RWPE1 (cell line): Measurements from ENCODE around the gene CDC26.
"Not testable (repeated sequence)": the region's sequence is repeated elsewhere in the genome, so short reads cannot be mapped to it uniquely, and the experiment has no call there.

Experiments used
- CTCF ChIA-PET: fragments of 350-600 bp; sonication (Branson Sonifier 250); formaldehyde crosslinking; extraction: SDS; loops from one replicate; lab custom pipeline; 2021; lab: Yijun Ruan, JAX
- POLR2A ChIA-PET: fragments of 400-600 bp; formaldehyde crosslinking; extraction: SDS; loops from one replicate; lab custom pipeline; 2020; ENCODE audit warnings: antibody characterized with exemption; ENCODE audit not compliant: low non-redundant PET; lab: Yijun Ruan, JAX
- DNase-seq: peaks from one replicate; pipeline ENCODE4 v3.0.0; 2012; ENCODE audit warnings: low spot score
- H3K27ac ChIP-seq: fragments of 450-650 bp; 2 replicates; pipeline ENCODE4 v1.5.1; 2017
- CTCF ChIP-seq: fragments of 450-650 bp; conservative IDR thresholded peaks from 2 replicates; pipeline ENCODE4 v1.5.1; 2017; ENCODE audit warnings: low read depth, mild to moderate bottlenecking

The CDC26 gene

GRCh38 chr9:113296796-113297558, 21.6 kb upstream of the CDC26 start:
- CTCF ChIA-PET, result interaction anchor here (0.6 to 1.1 kb wide), 5 partner anchors 11 to 361 kb away, joined by 3 to 5 read pairs (median 5); no protein-coding TSS in a partner anchor
- no peak overlapping the region for H3K27ac ChIP-seq
- POLR2A ChIA-PET, result no interaction called here
- no peak for DNase-seq
- no peak for TF ChIP-seq CTCF

- POLR2A ChIA-PET, result interaction anchor here (1.6 kb wide), 1 partner anchor 21 kb away, joined by 3 read pairs; the partner anchor contains the start of genes CDC26 and PRPF4
- CTCF ChIA-PET, H3K27ac ChIP-seq, DNase-seq: not testable (repeated sequence)
Measured at GRCh38 chr9:113296247-113296646, 20.9 kb upstream of the CDC26 start.

- ChIA-PET POLR2A (no interaction called here), CTCF (interaction anchor here (2.1 kb wide), 1 partner anchor 19 kb away, joined by 6 read pairs; the partner anchor contains the start of gene CDC26)
- peak overlapping the region; percentile 27 for H3K27ac ChIP-seq
- no peak for DNase-seq
- TF ChIP-seq CTCF, result no peak
Measured at GRCh38 chr9:113293285-113293878, 18.0 kb upstream of the CDC26 start.

DNA sequence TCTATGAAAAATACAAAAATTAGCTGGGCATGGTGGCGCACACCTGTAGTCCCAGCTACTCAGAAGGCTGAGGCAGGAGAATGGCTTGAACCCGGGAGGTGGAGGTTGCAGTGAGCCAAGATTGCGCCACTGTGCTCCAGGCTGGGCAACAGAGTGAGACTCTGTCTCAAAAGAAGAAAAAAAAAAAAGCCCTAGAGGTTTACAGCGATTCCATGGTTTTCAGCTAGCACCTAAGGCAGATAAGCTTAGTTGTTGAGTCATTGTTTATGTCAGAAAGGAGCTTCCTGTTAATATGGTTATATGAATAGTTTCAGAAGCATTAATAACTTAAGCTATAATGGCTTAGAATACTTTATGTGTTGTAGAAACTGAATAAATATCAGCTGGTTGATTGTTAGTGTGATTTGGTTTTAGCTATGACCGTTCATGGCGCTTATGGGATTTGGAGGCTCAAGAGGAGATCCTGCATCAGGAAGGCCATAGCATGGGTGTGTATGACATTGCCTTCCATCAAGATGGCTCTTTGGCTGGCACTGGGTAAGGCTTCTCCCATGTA, 14.8 kb upstream of the CDC26 start:
- CTCF ChIA-PET, result no interaction called here
- no peak for TF ChIP-seq CTCF
- no peak for DNase-seq
- POLR2A ChIA-PET, result no interaction called here
- no peak overlapping the region for H3K27ac ChIP-seq

DNA sequence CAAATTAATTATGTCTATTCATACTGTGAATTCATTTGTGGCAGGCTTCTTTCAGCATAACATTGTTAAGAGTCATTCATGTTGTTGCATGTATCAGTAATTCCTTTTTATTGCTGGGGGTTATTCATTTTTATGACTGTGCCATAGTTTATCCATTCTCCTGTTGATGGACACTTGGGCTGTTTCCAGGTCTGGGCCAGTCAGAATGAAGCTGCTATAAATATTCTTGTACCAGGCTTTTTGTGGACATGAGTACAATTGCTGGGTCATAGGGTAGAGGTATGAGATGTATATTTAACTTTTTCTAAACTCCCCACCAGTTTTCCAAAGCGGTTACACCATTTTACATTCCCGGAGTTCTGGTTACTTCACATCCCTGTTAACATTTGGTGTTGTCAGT, 13.7 kb upstream of the CDC26 start:
- TF ChIP-seq CTCF, result no peak
- ChIA-PET CTCF (interaction anchor here (0.6 kb wide), 1 partner anchor 177 kb away, joined by 4 read pairs; no protein-coding TSS in a partner anchor), POLR2A (interaction anchor here (0.6 kb wide), 1 partner anchor 66 kb away, joined by 3 read pairs; no protein-coding TSS in a partner anchor)
- peak; percentile 13 for DNase-seq
- no peak overlapping the region for H3K27ac ChIP-seq

DNA sequence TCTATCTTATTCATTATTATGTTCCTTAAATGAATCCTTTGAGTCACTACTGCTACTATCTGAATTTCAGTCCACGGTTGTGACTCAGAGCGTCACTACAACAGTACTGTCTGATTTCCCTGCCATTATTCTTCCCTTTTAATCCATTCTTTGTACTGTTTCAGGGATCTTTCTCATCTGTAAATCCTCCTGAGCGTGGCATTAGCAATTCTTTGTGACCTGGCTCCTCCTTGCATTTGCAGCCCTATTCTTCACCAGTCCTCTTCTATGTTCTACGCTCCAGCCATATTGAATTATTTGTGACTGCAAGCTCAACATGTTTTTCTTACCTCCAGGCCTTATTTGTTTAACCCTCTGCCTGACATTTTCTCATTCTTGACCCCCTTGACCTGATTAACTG, 6.0 kb upstream of the CDC26 start:
- TF ChIP-seq CTCF, result no peak
- no peak overlapping the region for H3K27ac ChIP-seq
- CTCF ChIA-PET, result no interaction called here
- no peak for DNase-seq
- POLR2A ChIA-PET, result no interaction called here
